GM18507 (cell line): ENCODE measurements around the gene C9orf43.
"Not testable (repeated sequence)": the region's sequence is repeated elsewhere in the genome, so short reads cannot be mapped to it uniquely, and the experiment has no call there.

Experiments used
- DNase-seq: peaks from one replicate; pipeline ENCODE4 v3.0.0; 2011; ENCODE audit warnings: low read depth; ENCODE audit not compliant: insufficient read length; ENCODE audit errors: extremely low spot score
- FAIRE-seq: peaks from 2 replicates; lab custom pipeline; 2011; peaks lifted over from hg19 to GRCh38; lab: Jason Lieb, UNC

C9orf43 gene

GRCh38 chr9:113406873-113407511, 3.6 kb upstream of the C9orf43 start:
- not testable (repeated sequence) for DNase-seq
- FAIRE-seq: peak; percentile 42

DNA sequence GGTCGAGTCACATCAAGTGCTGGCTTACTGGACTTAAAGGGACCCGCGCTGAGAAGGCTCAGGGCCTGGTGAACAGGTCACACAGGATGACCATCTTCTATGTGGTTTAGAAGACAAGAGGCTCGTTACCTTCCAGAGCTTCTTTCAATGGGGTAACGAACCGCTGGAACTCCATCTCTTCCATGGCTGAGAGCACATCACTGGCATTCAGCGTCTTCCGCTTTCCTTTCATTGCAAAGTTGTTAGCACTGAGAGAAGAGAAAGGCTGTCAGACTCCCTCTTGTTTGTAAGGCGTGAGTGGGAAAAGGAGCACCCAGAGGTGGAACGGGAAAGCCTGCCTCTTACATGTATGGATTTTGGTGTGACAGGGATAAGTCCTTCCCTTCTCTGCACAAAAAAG, 1.1 kb upstream of the C9orf43 start:
- FAIRE-seq (no peak), DNase-seq (no peak)

DNA sequence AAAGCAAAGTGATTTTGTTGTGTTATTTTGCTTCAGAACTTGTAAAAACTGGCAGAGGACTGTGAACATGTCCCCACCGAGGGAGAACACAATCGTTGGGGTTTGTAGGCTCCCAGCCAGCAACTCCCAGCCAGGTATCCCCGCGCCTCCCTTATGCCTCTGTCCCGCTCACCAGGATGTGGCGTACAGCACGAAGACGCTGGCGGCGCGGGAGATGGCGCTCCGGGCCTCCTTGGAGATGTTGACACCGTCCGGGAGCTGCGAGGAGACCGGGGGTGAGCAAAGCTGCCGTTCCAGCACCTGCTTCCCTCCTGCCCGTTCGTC, 702 bp upstream of the C9orf43 start:
- DNase-seq (no peak), FAIRE-seq (no peak)

DNA sequence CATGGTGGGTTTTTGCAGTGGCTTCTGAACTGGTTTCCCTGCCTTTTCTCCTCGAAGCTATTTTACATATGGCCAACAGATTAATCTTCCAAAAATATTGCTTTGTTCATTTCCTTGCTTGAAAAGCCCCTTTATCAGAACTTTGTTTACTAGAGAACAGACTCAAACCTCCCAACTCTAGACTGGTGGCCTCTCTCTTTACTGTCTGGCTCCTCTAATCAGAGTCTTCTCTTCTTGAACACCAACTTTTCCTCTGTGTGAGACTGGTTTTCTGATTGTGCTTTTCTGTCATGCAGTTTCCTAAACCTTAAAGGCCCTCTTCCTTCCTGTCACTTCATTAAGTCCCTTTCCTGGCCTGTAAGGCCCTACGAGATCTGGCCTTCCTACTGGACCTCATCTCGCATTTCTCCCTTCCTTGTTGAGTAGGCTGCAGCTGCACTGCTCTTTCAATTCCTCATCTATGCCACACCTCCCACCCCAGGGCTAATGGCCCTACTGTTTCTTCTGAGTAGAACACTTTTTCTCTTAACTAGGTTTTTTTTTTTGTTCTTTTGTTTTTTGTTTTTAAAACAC, 5.7 kb downstream of the C9orf43 start:
- peak; percentile 43 for DNase-seq
- FAIRE-seq: peak; percentile 89

GRCh38 chr9:113417370-113417769, 6.8 kb downstream of the C9orf43 start:
- no peak for FAIRE-seq

DNA sequence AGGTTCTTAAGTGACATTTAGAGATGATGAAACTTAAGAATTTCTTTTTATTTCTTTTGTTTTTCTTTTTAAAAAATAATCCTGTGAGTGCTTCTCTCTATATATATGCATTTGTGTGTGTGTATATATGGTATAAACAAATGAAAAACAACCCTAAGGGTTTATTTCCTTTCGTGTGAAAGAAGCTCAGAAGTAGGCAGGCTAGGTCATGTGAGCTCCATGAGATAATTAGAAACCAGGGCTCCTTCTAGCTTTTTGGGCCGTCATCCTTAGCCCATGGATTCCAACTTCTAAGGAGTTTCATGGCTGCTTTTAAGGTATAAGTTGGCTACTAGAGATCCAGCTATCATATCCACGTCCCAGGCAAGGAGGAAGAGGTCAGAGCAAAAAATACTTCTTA, 11.2 kb downstream of the C9orf43 start:
- FAIRE-seq (no peak), DNase-seq (no peak)

More at GRCh38 chr9:113417370-113417769, 6.8 kb downstream of the C9orf43 start:
- DNase-seq: no peak

DNA sequence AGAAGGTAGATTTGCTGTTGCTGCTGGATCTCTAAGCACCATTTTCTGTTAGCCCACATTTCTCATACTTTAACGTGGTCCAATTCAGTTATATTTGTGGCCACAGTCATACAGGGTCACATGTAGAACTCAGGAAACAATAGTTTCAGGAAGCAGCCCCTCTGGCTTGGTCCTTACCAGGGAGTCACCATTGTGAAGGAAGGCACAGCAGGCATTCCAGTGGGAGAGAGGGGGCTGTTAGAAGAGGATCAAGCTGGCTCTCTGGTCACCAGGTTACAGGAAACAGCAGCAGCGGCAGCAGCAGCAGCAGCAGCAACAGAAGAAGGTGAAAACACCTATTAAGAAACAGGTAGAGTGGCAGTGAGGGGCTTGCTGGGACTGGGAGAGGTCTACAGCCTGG, 14.5 kb downstream of the C9orf43 start:
- FAIRE-seq (no peak), DNase-seq (no peak)

- DNase-seq (no peak), FAIRE-seq (no peak)
These were observed 16.2 kb downstream of the C9orf43 start for GRCh38 chr9:113426701-113427100.

DNA sequence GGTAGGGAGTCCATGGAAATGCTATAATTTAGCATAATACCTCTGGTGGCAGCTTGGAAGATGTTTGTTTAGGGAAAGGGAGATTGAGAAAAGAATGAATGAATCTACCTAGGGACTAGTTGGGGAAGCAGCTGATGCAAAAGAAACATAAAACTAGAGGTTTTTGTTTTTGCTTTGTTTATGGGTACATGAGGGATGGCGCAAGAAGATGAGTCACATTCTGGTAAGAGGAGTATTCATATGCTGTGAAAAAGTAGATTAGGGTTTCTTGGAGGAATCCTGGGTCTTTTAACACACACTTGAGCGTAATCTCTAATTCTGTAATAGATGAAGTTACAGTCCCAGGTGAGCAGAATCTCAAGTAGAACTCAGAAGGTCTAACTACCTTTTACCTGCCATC, 17.1 kb downstream of the C9orf43 start:
- FAIRE-seq: no peak

GRCh38 chr9:113428062-113428615, 17.6 kb downstream of the C9orf43 start:
- DNase-seq (no peak), FAIRE-seq (peak; percentile 15)

More for the DNA sequence above, 17.1 kb downstream of the C9orf43 start:
- DNase-seq: no peak

- no peak for DNase-seq
These were observed 20.6 kb downstream of the C9orf43 start for GRCh38 chr9:113431191-113431590.

DNA sequence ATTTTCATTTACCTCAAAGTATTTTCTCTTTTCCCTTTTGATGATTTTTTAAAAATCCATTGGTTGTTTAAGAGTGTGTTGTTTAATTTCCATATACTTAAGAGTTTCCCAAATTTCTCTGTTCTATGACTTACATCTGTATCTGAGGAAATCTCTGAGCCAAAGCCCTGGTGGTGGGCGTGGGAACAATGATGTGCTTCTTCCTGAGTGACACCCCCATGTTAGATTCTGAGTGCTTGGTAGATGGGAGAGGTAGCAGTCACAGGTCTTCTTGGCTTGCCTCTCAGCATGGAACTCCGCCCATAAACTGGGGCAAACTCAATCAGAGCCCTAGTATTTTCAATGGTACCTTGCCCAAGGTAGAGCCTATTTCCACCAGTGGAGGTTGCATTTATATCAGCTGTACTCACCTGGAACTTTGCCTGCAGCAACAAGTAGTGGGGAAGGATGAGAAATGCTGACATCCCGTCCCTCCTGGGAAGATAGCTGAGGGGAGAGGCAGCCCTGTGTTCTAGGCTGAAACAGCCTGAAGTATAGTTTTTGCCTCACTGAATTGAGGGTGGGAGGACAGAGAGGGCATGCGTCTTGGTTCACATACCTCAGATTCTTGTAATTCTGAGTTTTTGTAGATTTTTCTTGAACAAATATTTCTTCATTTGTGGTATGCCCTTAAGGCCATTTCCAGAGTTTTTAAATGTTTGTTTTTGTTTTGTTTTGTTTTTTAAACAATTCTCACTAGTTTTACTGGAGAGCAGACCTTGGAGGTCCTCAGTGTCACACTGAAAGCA, 26.4 kb downstream of the C9orf43 start:
- FAIRE-seq: no peak
- no peak for DNase-seq

More at GRCh38 chr9:113431191-113431590, 20.6 kb downstream of the C9orf43 start:
- FAIRE-seq: no peak

GRCh38 chr9:113437716-113438115, 27.2 kb downstream of the C9orf43 start:
- not testable (repeated sequence) for FAIRE-seq, DNase-seq

DNA sequence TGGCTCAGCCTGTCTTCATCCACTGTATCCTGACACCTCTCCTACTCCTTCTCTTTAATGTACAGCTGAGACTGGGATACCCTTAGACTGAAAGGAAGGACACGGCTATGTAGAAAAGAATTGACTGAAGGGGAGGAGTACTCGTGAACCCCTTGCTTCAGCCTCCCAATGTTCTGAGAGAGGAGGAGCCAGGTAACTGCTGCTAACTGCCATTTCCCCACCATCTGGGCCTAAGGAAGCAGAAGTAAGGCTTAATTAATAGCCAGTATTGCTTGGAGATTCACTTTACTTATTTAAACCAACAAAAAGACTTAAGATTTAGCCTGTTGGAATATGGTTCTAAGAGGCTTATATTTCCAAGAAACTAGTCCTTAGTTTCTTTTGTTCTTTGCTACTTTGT, 34.2 kb downstream of the C9orf43 start:
- no peak for DNase-seq
- no peak for FAIRE-seq

DNA sequence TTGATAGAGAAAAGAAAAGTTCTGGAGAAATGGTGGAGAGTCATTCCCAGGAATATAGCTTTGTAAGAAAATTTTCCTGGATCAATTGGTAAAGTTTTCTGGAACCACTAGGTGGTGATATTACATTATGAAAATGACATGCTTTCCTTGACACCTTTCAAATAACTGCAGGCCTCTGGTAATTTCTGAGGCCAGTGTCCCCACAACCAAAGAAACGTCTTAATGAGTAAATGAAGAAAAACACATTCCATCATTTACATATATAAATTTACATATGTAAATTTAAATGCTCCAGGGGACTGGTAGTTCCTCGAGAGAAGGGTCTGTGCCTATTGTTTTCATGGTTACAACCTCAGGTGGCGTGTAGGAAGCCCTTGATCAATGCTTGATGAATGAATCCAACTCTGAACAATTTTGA, 35.8 kb downstream of the C9orf43 start:
- FAIRE-seq: peak; percentile 63
- DNase-seq: peak; percentile 40

GRCh38 chr9:113449376-113449775, 38.8 kb downstream of the C9orf43 start:
- DNase-seq (no peak), FAIRE-seq (no peak)

GRCh38 chr9:113452113-113452605, 41.6 kb downstream of the C9orf43 start:
- no peak for DNase-seq

GRCh38 chr9:113454914-113455761, 44.6 kb downstream of the C9orf43 start:
- DNase-seq (no peak), FAIRE-seq (no peak)

More at GRCh38 chr9:113452113-113452605, 41.6 kb downstream of the C9orf43 start:
- no peak for FAIRE-seq

- DNase-seq: no peak
These were observed 45.7 kb downstream of the C9orf43 start for GRCh38 chr9:113456235-113456634.

More at GRCh38 chr9:113456235-113456634, 45.7 kb downstream of the C9orf43 start:
- FAIRE-seq: no peak
